Measurements from ENCODE around the gene CEP41. TPM values are rescaled to one million over a fixed set of nuclear protein-coding genes. Genes with fewer than 3 reads are reported as not detected.

CEP41 gene
- total and polyA plus RNA-seq, 8 donors: 12.4 to 34.2 (median 28.6) TPM

DNA sequence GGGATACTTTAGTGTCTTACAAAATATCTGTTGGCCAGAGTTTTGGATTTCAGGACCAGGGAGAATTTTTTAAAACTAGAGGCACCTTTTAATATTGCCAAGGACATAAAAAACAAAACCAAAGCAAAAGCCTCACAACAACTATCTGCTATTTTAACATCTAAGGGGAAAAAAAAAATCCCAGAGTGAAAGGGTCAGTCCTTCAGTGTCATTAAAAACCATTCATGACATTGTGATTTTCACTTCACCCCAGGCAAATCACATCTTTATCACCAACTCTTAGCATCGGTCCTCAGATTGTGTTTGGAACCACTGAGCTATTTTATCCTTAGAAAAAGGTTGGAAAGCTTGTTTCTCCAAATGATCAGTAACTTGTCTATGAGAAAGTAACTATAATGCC is 10.7 kb downstream of the CEP41 start:
- TF ChIP-seq, protein P1, sequence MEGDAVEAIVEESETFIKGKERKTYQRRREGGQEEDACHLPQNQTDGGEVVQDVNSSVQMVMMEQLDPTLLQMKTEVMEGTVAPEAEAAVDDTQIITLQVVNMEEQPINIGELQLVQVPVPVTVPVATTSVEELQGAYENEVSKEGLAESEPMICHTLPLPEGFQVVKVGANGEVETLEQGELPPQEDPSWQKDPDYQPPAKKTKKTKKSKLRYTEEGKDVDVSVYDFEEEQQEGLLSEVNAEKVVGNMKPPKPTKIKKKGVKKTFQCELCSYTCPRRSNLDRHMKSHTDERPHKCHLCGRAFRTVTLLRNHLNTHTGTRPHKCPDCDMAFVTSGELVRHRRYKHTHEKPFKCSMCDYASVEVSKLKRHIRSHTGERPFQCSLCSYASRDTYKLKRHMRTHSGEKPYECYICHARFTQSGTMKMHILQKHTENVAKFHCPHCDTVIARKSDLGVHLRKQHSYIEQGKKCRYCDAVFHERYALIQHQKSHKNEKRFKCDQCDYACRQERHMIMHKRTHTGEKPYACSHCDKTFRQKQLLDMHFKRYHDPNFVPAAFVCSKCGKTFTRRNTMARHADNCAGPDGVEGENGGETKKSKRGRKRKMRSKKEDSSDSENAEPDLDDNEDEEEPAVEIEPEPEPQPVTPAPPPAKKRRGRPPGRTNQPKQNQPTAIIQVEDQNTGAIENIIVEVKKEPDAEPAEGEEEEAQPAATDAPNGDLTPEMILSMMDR (IDR thresholded peaks at IDR 0.05): no peak
- Histone ChIP-seq H3K9me3 (no peaks in the 10 kb centered on the region), H3K4me3 (no peak overlapping the region), H3K4me1 (peaks cover 4 to 28% of the 10 kb centered on the region in 2 donors), H3K27ac (peak overlapping the region; percentile 2 to 30), H3K36me3 (no peaks in the 10 kb centered on the region), H3K27me3 (no peaks in the 10 kb centered on the region)
- DNase-seq: no peak
- intact Hi-C loops (cut with DNase I): no loop called here
- ATAC-seq: no peak

DNA sequence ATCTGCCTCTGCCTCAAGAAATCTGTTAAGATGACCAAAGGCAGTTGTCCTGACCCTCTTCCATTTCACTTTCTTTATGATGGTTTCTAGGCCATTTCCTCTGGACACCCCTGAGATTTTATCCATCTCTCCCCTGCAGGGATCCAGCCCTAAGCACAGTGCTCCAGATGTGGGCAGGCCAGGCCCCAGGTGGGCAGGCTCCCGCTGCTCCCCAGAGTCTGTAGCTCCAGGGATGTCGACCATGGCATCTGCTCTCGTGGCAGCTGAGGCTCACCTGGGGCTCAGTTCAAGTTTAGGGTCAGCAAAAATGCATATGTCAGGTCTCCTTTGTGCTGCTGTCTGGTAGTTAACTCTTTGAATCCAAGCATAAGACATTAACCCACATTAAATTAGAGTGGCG is 11.8 kb downstream of the CEP41 start:
- intact Hi-C loops (cut with DNase I): no loop called here
- no peak overlapping the region for H3K27ac ChIP-seq
- no peak overlapping the region for H3K4me3 ChIP-seq
- peaks cover 4 to 27% of the 10 kb centered on the region in 2 donors for H3K4me1 ChIP-seq
- TF ChIP-seq, protein P1 (IDR thresholded peaks at IDR 0.05): no peak
- no peak for DNase-seq
- no peaks in the 10 kb centered on the region for H3K27me3 ChIP-seq
- H3K36me3 ChIP-seq: no peaks in the 10 kb centered on the region
- no peaks in the 10 kb centered on the region for H3K9me3 ChIP-seq
- ATAC-seq: no peak

DNA sequence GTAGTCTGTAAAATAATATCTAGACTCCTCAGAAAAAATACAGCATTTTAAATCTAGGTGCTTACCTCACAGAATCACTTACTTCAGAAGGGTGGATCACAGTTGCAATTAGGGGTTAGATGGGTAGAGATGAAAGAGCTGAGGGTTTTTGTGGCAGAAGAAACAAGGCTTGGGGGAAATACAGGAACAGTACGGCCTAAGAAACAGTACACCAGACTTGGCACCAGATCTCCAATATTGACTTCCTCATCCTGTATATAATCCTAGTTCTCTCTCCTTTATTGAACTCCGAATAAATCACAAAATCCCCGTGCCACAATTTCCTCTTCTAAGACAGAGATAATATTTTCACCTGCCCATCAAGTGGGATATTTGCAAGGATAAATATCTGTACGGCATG is 14.3 kb downstream of the CEP41 start:
- TF ChIP-seq, protein P1 (IDR thresholded peaks at IDR 0.05): no peak
- intact Hi-C loops (cut with DNase I): no loop called here
- H3K4me3 ChIP-seq: no peak overlapping the region
- H3K4me1 ChIP-seq: peaks cover 0 to 14% of the 10 kb centered on the region in 2 donors
- H3K9me3 ChIP-seq: no peaks in the 10 kb centered on the region
- H3K27me3 ChIP-seq: no peaks in the 10 kb centered on the region
- no peak overlapping the region for H3K27ac ChIP-seq
- ATAC-seq (no peak), DNase-seq (no peak)
- no peaks in the 10 kb centered on the region for H3K36me3 ChIP-seq

DNA sequence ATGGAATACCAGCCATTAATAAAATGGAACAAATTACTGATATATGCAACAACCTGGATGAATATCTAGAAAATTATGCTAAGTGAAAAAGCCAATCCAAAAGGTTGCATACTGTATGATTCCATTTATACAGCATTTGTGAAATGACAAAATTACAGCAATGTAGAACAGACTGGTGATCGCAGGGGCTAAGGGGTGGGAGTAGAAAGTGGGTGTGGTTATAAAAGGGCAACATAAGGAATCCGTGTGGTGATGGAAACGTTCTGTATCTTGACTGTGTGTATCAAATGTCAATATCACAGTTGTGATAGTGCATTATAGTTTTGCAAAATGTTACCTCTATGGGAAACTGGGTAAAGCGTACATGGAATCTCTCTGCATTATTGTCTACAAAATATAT is 15.0 kb downstream of the CEP41 start:
- Histone ChIP-seq H3K9me3 (no peaks in the 10 kb centered on the region), H3K27me3 (no peaks in the 10 kb centered on the region), H3K4me3 (no peak overlapping the region), H3K4me1 (peaks cover 3 to 6% of the 10 kb centered on the region in 2 donors), H3K27ac (no peak overlapping the region), H3K36me3 (no peaks in the 10 kb centered on the region)
- TF ChIP-seq, protein P1 (IDR thresholded peaks at IDR 0.05): no peak
- intact Hi-C loops (cut with DNase I): no loop called here
- ATAC-seq (no peak), DNase-seq (no peak)

DNA sequence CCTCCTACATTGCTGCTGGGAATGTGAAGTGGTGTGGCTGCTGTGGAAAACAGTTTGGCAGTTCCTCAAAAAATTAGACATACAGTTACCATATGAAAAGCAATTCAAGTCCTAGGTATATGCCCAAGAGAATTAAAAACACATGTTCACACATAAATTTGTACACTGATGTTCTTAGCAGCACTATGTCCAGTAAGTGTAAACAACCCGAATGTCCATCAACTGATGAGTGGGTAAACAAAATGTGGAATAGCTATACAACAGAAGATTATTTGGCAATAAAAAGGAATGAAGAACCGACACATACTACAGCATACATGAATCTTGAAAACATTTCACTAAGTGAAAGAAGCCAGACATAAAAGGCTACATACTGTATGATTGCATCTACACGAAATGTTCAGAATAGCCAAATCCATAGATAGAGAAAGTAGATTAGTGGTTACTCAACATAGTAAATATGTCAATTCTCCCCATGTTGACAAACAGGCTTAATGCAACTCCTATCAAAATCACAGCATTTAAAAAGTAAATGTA is 17.2 kb downstream of the CEP41 start:
- peaks cover 0 to 3% of the 10 kb centered on the region in 2 donors for H3K4me1 ChIP-seq
- ATAC-seq (no peak), DNase-seq (no peak)
- H3K36me3 ChIP-seq: no peaks in the 10 kb centered on the region
- H3K9me3 ChIP-seq: no peaks in the 10 kb centered on the region
- H3K27me3 ChIP-seq: no peaks in the 10 kb centered on the region
- no peak overlapping the region for H3K27ac ChIP-seq
- intact Hi-C loops (cut with DNase I): no loop called here
- TF ChIP-seq, protein P1 (IDR thresholded peaks at IDR 0.05): no peak
- H3K4me3 ChIP-seq: no peak overlapping the region

All from left lung (tissue), 10 donors.